Astrocyte of the cerebellum (primary cell): Measurements from ENCODE around the gene ROPN1B.

Experiments used
- DNase-seq: peaks from one replicate; pipeline ENCODE4 v3.0.0-alpha.2; 2011; ENCODE audit warnings: low read depth
- H3K4me3 ChIP-seq: 2 replicates; pipeline ENCODE4 v1.5.1; 2011; ENCODE audit warnings: mild to moderate bottlenecking, low read depth, low read length, moderate library complexity
- CTCF ChIP-seq: IDR thresholded peaks from 2 replicates; pipeline ENCODE4 v1.5.1; 2012; ENCODE audit warnings: low read length, low read depth, moderate library complexity, mild to moderate bottlenecking; ENCODE audit errors: missing control alignments
- in situ Hi-C: cut with HindIII; loops from 2 replicates; pipeline ENCODE4 v1.10.0; 2017; ENCODE audit warnings: low sequenced_read_pairs

ROPN1B gene

GRCh38 chr3:126031981-126032471 is 63.0 kb downstream of the ROPN1B start:
- in situ Hi-C loops = no loop called here
- no peak for TF ChIP-seq CTCF
- no peak for DNase-seq
- H3K4me3 ChIP-seq = no peak overlapping the region
